ENCODE data around the gene SPRY4.

- no peak for TF ChIP-seq POLR2AphosphoS5 (IDR thresholded peaks at IDR 0.05)
- no peak for TF ChIP-seq CTCF (IDR thresholded peaks at IDR 0.05)
Measured at GRCh38 chr5:142295084-142295758, 29.6 kb downstream of the SPRY4 start.
